Uterus (tissue), 4 donors: ENCODE measurements around the gene MACC1. TPM values are rescaled to one million over a fixed set of nuclear protein-coding genes. Genes with fewer than 3 reads are reported as not detected.

Source experiments
- DNase-seq, 2 donors: peaks; one replicate each; pipeline ENCODE4 v3.0.0-alpha.2; 2019 to 2020
- H3K27ac ChIP-seq, 2 donors: fragments of 200-600 bp; sonication (generic); 1 replicate in 1 of 2; 2 replicates in 1 of 2; pipeline ENCODE4 v1.5.1; 2016 to 2018
- H3K27me3 ChIP-seq, 2 donors: fragments of 200-600 bp; sonication (generic); one replicate each; pipeline ENCODE4 v1.5.1; 2018 to 2019; ENCODE audit warnings: control low read depth in 1 of 2
- H3K36me3 ChIP-seq, 2 donors: fragments of 200-600 bp; sonication (generic); one replicate each; pipeline ENCODE4 v1.5.1; 2019; ENCODE audit warnings: control low read depth in 1 of 2
- H3K4me1 ChIP-seq, 2 donors: fragments of 200-600 bp; sonication (generic); one replicate each; pipeline ENCODE4 v1.5.1; 2018 to 2019; ENCODE audit warnings: control low read depth in 1 of 2
- H3K4me3 ChIP-seq, 2 donors: fragments of 200-600 bp; sonication (generic); 1 replicate in 1 of 2; 2 replicates in 1 of 2; pipeline ENCODE4 v1.5.1; 2018 to 2019; ENCODE audit warnings: mild to moderate bottlenecking in 1 of 2
- H3K9me3 ChIP-seq, 2 donors: fragments of 200-600 bp; sonication (generic); one replicate each; pipeline ENCODE4 v1.5.1; 2019; ENCODE audit warnings: control low read depth in 1 of 2
- POLR2A ChIP-seq, 2 donors: fragments of 450-650 bp; IDR thresholded peaks; one replicate each; pipeline ENCODE4 v1.6.1; 2016; ENCODE audit warnings: antibody characterized with exemption in 2 of 2, mild to moderate bottlenecking in 1 of 2, moderate library complexity in 1 of 2
- intact Hi-C: fragments of 100-400 bp; cut with DNase I; formaldehyde crosslinking; loops from one replicate; pipeline ENCODE4 v1.15.1; 2023; ENCODE audit warnings: low total_unique reads
- total RNA-seq, 4 donors: library from RNA; depleted of rRNA in 3 of 4; stranded (reverse); fragments of >200 nt in 3 of 4; gene quantifications; one replicate each; pipeline versions ENCODE4 v1.1.0 to v1.2.4, GENCODE V29; 2014 to 2023
- TF ChIP-seq, protein P1 (sequence below), 4 experiments: fragments of 200-600 bp in 2 of 4; fragments of 450-650 bp in 2 of 4; sonication (generic) in 2 of 4; IDR thresholded peaks; one replicate each; pipeline ENCODE4 v1.5.1; 2016 to 2019; ENCODE audit warnings: antibody characterized with exemption in 4 of 4, mild to moderate bottlenecking in 2 of 4, moderate library complexity in 1 of 4
- donor health status: DM: yes; HTN: yes; CAD: no.

Gene MACC1
- total RNA-seq, 4 donors from 2014 or later, result 1.0 to 23.9 (median 1.5) TPM; not detected in 1

- intact Hi-C loops, result no loop called here
- H3K27ac ChIP-seq, result no peak overlapping the region
- H3K4me3 ChIP-seq, result no peak overlapping the region
- H3K4me1 ChIP-seq, result no peaks in the 10 kb centered on the region
- TF ChIP-seq, protein P1, sequence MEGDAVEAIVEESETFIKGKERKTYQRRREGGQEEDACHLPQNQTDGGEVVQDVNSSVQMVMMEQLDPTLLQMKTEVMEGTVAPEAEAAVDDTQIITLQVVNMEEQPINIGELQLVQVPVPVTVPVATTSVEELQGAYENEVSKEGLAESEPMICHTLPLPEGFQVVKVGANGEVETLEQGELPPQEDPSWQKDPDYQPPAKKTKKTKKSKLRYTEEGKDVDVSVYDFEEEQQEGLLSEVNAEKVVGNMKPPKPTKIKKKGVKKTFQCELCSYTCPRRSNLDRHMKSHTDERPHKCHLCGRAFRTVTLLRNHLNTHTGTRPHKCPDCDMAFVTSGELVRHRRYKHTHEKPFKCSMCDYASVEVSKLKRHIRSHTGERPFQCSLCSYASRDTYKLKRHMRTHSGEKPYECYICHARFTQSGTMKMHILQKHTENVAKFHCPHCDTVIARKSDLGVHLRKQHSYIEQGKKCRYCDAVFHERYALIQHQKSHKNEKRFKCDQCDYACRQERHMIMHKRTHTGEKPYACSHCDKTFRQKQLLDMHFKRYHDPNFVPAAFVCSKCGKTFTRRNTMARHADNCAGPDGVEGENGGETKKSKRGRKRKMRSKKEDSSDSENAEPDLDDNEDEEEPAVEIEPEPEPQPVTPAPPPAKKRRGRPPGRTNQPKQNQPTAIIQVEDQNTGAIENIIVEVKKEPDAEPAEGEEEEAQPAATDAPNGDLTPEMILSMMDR (IDR thresholded peaks at IDR 0.05), result no peak
- TF ChIP-seq POLR2A (IDR thresholded peaks at IDR 0.05), result no peak
- H3K9me3 ChIP-seq, result no peaks in the 10 kb centered on the region
- H3K27me3 ChIP-seq, result no peaks in the 10 kb centered on the region
- no peak for DNase-seq
- H3K36me3 ChIP-seq, result no peaks in the 10 kb centered on the region
Observed at GRCh38 chr7:20157456-20157855, 59.7 kb downstream of the MACC1 start.

DNA sequence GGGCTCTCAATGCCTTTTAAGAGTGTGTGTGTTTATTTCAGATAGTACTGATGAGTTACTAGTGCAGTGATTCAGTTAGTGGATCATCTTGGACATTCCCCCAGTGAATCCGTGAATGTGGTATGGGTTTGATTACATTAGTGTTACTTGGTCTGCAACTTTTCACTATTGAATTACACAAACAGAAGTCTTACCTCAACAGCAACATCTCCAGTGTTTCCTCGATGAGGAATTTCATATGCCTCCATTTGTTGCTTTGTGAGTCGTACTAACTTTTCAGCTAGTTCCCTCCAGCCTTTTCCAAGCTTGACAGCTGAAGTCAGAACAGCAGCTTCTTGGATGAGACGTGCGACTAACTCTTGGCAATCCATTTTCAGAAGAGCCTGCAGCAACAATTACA is 63.2 kb downstream of the MACC1 start:
- no peak overlapping the region for H3K4me3 ChIP-seq
- no peak for TF ChIP-seq POLR2A (IDR thresholded peaks at IDR 0.05)
- TF ChIP-seq, protein P1 (IDR thresholded peaks at IDR 0.05), result no peak
- H3K27me3 ChIP-seq, result no peaks in the 10 kb centered on the region
- H3K4me1 ChIP-seq, result no peaks in the 10 kb centered on the region
- no peak for DNase-seq
- H3K36me3 ChIP-seq, result no peaks in the 10 kb centered on the region
- H3K9me3 ChIP-seq, result no peaks in the 10 kb centered on the region
- H3K27ac ChIP-seq, result peak overlapping the region; percentile 69 to 88
- intact Hi-C loops, result no loop called here

DNA sequence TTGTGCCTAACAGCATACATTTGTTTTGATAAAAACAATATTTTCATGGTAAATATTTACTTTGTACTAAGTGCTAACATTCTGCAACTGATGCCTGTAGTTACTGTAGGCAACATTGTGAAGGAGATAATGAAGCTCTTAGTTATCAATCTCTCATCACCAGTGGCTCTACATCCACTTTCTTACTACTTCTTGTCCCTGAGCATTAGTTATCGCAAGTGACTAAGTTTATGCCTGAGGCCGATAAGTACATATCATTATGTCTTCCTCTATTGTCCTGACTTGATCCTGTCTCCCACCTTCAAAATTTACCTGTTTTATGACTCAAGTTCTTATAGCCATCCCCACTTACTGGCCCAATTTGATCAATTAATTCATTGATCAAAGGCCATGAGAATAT is 63.6 kb downstream of the MACC1 start:
- TF ChIP-seq POLR2A (IDR thresholded peaks at IDR 0.05), result no peak
- TF ChIP-seq, protein P1 (IDR thresholded peaks at IDR 0.05), result no peak
- no peaks in the 10 kb centered on the region for H3K9me3 ChIP-seq
- no peak overlapping the region for H3K4me3 ChIP-seq
- H3K27ac ChIP-seq, result peak overlapping the region; percentile 69 to 88
- intact Hi-C loops, result no loop called here
- DNase-seq, result no peak
- H3K27me3 ChIP-seq, result no peaks in the 10 kb centered on the region
- no peaks in the 10 kb centered on the region for H3K36me3 ChIP-seq
- H3K4me1 ChIP-seq, result no peaks in the 10 kb centered on the region

DNA sequence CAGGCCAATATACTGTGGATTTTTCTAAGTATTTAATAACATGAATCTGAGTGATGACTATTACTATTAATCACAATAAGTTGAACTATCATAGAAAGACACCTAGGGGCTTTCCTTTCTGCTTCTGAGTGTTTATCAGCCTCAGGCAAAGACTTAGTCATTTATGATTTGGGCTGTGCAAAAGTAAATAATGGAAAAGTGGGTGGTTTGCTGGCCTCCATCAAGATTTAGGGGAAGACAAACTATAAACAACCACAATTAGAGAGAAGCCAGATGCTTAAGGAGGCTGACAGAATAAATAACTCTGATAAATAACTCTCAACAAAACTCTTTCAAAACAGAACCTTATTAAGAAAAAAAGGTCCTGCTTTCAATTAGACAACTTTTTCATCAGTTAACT is 64.7 kb downstream of the MACC1 start:
- intact Hi-C loops, result no loop called here
- H3K9me3 ChIP-seq, result no peaks in the 10 kb centered on the region
- no peaks in the 10 kb centered on the region for H3K36me3 ChIP-seq
- peaks cover 0 to 2% of the 10 kb centered on the region in 2 donors for H3K4me1 ChIP-seq
- no peak for DNase-seq
- no peaks in the 10 kb centered on the region for H3K27me3 ChIP-seq
- peak overlapping the region; percentile 69 to 88 for H3K27ac ChIP-seq
- TF ChIP-seq, protein P1 (IDR thresholded peaks at IDR 0.05), result no peak
- no peak for TF ChIP-seq POLR2A (IDR thresholded peaks at IDR 0.05)
- no peak overlapping the region for H3K4me3 ChIP-seq

- H3K27me3 ChIP-seq, result no peaks in the 10 kb centered on the region
- H3K9me3 ChIP-seq, result no peaks in the 10 kb centered on the region
- no peaks in the 10 kb centered on the region for H3K36me3 ChIP-seq
- H3K4me1 ChIP-seq, result peaks cover 0 to 6% of the 10 kb centered on the region in 2 donors
- H3K4me3 ChIP-seq, result no peak overlapping the region
- H3K27ac ChIP-seq, result peak overlapping the region; percentile 69 to 88
- TF ChIP-seq, protein P1 (IDR thresholded peaks at IDR 0.05), result no peak
- TF ChIP-seq POLR2A (IDR thresholded peaks at IDR 0.05), result no peak
- intact Hi-C loops, result no loop called here
- no peak for DNase-seq
Observed at GRCh38 chr7:20151708-20152456, 65.3 kb downstream of the MACC1 start.
